Activated CD4-positive, alpha-beta T cell treated with anti-CD3 and anti-CD28 coated beads, Interleukin-2, Interleukin-6, amounts not matched to agents 100 ng/mL and 50 ng/mL, durations not matched to agents 16 hours and 8 hours (primary cell): ENCODE measurements around the gene RGPD8.
"Not testable (repeated sequence)": the region's sequence is repeated elsewhere in the genome, so short reads cannot be mapped to it uniquely, and the experiment has no call there.

Source experiments
- DNase-seq: peaks from one replicate; pipeline ENCODE4 v3.0.0-alpha.2; 2020

Gene RGPD8

DNA sequence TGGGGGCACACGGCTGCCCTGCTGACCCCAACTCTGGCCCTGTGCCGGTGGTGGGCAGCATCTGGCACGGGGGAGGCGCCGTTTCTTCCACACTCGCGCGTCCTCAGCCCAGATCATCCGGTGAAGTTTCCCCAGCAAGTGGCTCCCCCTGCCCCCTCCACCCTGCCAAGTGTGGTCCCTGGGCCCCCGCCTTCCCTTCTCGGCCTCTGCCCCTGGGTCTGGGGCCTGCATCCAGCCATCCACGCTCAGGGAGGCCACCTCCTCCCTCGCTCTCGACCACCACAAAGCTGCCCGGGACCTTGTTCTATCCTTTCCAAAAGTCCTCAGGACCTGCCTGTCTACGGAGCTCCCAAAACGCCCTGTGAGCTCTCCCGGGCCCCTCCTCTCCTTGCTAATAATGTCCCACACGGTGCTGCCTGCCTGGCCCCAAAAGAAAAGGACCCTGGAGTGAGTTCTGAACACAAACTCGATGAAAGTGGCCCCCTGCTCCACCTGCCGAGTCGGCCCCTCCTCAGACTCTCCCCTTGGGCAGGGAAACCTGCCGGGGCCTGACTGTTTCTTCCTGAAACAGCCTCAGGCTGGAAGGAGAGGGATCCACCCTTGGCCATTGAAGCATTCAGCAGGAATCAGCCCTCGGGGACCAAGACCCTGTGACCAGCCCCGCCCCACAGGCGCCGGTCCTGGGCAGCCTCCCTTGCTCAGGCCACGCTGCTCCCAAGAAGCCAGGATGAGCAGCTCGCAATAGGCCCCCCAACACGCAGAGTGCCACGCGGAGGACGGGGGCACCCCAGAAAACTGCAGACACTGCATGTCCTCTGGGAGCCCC lies 1.7 kb upstream of the RGPD8 start:
- not testable (repeated sequence) for DNase-seq

- no peak for DNase-seq
Measured at GRCh38 chr2:112433932-112434730, 686 bp upstream of the RGPD8 start.

GRCh38 chr2:112432735-112433479 lies 538 bp downstream of the RGPD8 start:
- peak; percentile 35 for DNase-seq

DNA sequence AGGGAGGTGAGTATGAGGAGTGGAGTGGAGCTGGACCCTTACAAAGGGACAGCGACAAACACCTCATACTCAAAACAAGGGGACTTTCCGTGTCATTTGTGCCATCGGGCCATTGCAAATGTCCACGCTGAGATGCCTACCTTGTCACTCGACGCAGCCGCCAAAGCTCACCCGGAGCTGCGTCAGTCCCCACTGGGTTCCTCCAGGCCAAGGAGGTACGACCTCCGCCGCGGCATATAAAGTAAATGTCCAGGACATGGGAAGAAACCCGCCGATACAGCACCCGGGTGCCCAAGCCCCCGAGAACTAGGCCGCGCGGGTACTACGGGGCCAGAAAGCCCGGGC lies 1.1 kb downstream of the RGPD8 start:
- not testable (repeated sequence) for DNase-seq

DNA sequence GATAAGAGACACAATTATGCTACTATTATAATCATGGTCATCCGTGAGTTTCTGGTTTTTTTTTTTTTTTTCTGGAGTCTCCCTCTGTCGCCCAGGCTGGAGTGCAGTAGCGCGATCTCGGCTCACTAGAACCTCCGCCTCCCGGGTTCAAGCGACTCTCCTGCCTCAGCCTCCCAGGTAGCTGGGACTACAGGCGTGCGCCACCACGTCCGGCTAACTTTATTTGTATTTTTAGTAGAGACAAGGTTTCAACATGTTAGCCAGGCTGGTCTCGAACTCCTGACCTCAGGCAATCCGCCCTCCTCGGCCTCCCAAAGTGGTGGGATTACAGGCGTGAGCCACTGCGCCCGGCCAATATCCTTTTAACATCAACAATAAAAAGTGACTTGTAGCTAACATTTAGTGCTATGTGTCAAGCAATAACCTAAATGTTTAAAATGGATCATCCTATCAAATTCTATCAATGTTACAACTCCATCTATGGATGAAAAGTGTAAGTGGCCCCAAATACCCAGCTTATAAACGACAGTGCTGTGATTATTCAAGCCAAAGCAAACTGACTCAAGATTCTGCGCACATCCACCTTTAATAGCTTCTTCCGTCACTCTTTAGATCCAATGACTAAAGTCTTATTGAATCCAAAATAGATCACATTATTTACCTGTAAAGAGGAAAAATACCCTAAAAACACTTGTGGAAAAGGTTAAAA lies 1.7 kb downstream of the RGPD8 start:
- DNase-seq: not testable (repeated sequence)

- not testable (repeated sequence) for DNase-seq
Measured at GRCh38 chr2:112424553-112424952, 8.9 kb downstream of the RGPD8 start.

DNA sequence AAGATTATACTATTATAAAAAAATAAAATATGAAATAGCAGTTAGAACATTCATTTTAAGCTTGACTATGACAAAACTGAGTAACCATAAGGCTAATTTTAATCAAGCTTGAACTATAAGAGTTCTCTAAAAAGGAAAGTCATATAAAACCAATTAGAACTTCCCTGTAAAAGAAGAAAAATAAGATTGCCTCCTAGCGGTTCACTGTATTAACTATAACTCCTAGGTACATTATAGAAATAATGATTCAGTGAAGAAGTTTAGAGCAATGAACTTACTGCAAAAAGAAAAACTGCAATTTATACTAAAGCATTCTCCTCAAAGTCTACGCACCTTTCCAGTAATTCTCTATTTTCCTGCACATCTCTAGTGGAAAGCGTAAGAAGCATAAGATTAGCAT lies 16.6 kb downstream of the RGPD8 start:
- DNase-seq: not testable (repeated sequence)

GRCh38 chr2:112360055-112360454 lies 73.4 kb downstream of the RGPD8 start:
- not testable (repeated sequence) for DNase-seq

DNA sequence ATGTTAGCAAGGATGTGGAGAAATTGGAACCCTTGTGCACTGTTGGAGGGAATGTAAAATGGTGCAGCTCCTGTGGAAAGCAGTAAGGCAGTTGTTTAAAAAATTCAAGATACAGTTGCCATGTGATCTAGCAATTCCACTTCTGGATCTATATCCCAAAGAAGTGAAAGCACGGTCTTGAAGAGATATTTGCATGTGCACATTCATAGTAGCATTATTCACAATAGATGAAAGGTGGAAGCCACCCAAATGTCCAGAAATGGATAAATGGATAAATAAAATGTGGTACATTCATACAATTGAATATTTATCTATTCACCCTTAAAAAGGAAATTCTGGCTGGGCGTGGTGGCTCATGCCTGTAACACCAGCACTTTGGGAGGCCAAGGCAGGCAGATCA lies 79.1 kb downstream of the RGPD8 start:
- not testable (repeated sequence) for DNase-seq

DNA sequence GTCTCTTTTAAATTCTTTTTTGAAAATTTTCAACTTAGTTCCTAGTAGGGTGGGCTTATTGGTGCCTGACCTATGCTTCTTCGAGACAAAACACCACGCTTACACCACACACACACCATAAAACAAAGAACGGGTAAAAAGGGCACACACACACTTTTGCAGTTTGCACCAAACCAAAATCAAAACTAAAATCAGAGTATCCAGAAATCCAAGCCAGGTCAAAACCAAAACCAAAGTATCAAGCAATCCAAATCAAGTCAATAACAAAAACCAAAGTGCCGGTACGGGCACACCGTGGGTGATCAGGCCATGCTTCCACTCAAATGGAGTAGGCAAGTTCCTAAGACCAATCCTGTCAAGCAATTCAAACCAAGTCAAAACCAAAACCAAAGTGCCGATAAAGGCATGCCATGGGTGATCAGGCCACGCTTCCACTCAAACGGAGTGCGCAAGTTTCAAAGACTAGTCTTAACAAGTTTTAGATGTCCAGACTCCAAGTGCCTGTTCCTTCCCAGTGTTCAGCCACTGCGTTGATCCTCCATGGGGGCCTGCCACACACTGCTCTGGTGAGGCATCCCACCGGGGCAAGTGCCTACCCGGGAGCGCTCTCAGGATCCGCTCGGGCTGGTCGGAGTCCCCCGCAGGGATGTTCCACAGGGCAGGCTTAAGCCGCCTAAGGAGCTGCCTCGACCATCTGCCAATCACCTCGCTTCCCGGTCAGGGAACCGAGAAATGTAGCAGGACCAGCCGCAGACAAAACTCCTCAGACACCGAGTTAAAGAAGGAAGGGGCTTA lies 80.4 kb downstream of the RGPD8 start:
- DNase-seq: not testable (repeated sequence)

GRCh38 chr2:112352292-112352691 lies 81.2 kb downstream of the RGPD8 start:
- DNase-seq: not testable (repeated sequence)

- DNase-seq: no peak
Measured at GRCh38 chr2:112345030-112346027, 88.1 kb downstream of the RGPD8 start.

DNA sequence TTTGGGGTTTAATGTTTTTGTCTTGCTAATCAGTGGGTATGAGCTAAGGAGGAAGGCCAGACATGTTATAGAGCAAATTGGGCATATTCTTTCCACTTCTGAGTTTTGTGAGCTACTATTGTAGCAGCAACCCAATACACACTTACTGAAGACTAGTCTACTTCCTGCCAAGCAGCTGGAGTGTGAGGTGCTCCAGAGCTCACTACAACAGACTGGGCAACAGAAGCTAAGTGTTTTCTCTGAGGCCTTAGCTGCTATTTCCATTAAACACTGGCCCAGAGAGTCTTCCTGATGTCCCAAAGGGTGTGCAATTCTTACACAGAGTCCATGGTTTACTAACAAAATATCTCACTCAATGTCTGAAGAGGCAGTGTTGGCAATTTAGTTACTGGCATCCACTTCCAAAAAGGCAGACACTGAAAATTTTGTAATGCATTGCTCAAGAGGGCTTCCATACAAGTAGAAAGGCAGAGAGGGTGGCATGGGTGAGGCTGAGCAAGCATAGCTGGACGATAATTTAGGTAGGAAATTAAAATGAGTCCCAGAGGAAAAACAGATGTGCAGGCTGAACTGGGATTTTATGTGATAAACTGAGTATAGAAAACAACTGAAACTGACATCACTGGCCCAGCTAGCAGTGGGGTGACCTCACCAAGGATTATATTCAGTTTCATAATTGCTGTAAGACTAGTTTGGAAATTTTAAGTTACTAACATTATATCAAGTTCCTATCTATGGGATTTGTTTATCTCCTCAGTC lies 89.4 kb downstream of the RGPD8 start:
- peak; percentile 11 for DNase-seq

GRCh38 chr2:112342067-112342550 lies 91.3 kb downstream of the RGPD8 start:
- DNase-seq: no peak

DNA sequence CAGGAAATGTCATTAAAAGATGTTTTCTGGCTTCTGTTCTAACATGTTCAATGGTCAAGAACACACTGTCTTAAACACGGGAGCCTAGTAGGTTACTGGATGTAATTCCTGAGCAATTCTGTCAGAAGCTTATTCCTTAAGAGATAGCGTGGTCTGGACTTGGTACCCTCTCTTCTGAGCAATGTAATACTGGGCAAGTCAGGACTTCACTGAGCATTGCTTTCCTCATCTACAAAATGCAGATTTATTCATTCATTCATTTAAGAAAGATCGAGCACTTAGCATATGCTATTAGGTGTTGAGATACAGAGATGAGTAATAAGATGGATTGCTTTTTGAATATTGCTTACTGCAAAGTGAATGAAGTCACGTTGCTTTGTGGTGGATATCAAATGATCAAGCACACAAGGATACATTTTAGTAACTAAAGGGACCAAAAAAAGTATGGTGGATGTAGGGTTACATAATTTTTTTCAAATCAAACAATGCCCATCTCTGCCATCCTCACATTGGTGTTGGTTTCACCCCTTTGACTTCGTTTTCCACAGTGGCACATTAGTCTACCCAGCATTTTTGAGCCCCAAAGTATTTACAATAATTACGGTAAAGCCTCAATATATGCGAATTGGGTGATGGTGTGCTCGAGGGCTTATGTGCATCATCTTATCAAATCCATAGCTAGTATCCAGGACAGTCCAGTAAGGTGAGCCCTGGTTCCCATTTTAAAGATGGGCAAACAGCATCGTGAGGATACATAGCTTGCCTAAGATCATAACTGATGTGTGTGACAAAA lies 92.8 kb downstream of the RGPD8 start:
- DNase-seq: no peak

DNA sequence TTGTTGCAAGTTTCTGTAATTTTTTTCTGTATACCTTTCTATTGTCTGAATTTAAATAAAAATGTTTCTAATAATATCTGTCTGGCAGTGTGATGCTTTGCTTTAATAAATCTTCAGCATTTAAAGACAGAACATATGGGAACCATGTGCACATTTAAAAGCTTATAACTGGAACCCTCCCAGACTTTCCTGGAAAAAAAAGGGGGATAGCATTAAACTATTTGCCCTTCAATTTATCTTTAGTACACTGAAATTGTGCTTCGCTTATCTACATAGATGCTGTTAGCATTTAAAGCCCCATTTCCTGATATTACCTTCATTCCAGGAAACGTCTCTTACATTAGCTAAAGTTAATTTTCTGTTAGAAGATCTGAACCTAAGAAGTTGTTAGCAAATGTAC lies 93.5 kb downstream of the RGPD8 start:
- no peak for DNase-seq

DNA sequence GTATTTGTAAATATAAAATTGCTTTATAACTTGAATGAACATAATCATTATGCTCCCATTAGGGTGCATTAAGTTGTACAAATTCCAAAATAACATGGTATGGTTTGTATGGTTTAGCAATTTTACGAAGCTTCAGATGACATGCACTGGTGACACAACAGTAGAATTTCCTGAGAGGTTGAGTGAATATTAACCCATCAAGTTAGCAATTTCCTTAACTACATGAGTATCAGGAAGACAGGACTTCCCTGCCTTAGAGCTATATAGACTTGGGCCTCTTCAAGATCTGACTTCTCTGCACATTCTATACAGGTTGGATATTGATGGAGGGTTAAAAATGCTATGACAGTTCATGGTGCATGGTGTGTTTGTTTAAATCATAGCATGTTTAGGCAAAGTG lies 97.8 kb downstream of the RGPD8 start:
- DNase-seq: no peak

DNA sequence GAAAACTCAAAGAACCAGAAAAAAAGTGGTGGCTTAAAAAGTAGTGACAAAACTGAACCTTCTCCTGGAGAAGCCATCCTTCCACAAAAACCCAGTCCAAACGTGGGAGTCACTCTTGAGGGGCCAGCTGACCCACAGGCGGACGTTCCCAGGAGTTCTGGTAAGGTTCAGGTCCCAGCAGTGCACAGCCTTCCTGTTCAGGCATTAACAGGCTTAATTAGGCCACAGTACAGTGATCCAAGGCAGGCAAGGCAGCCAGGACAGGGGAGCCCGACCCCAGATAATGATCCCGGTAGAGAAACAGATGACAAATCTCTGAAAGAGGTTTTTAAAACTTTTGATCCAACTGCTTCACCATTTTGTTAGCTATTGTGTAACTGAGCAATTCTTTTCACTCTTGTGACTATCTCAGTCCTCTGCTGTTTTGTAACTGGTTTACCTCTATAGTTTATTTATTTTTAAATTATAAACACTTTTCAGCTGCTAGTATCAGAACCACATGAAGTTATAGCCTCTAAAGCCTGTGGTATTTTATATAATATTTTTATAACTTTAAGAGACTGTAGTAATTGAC lies 101.2 kb downstream of the RGPD8 start:
- DNase-seq: no peak
